HG03108 (cell line): ENCODE measurements around the gene SEPTIN10.
"Not testable (repeated sequence)": the region's sequence is repeated elsewhere in the genome, so short reads cannot be mapped to it uniquely, and the experiment has no call there.

ENCODE experiments used
- ATAC-seq: cut with Tn5 transposase; IDR thresholded peaks from one replicate; pipeline ENCODE4 v1.9.1; 2021; ENCODE audit warnings: moderate library complexity; ENCODE audit not compliant: unreplicated experiment

SEPTIN10 gene

GRCh38 chr2:109607766-109608165, 6.0 kb downstream of the SEPTIN10 start:
- ATAC-seq = no peak

GRCh38 chr2:109604597-109604996, 9.2 kb downstream of the SEPTIN10 start:
- no peak for ATAC-seq

- ATAC-seq = no peak
These were observed 11.1 kb downstream of the SEPTIN10 start for GRCh38 chr2:109602617-109603188.

- no peak for ATAC-seq
These were observed 12.0 kb downstream of the SEPTIN10 start for GRCh38 chr2:109601783-109602182.

- ATAC-seq = no peak
These were observed 16.5 kb downstream of the SEPTIN10 start for GRCh38 chr2:109597283-109597682.

- ATAC-seq = no peak
These were observed 18.1 kb downstream of the SEPTIN10 start for GRCh38 chr2:109595644-109596043.

GRCh38 chr2:109594246-109594885, 19.4 kb downstream of the SEPTIN10 start:
- no peak for ATAC-seq

GRCh38 chr2:109592905-109593304, 20.9 kb downstream of the SEPTIN10 start:
- ATAC-seq = no peak

GRCh38 chr2:109591206-109591605, 22.6 kb downstream of the SEPTIN10 start:
- no peak for ATAC-seq

GRCh38 chr2:109586687-109587086, 27.1 kb downstream of the SEPTIN10 start:
- no peak for ATAC-seq

GRCh38 chr2:109582928-109583895, 30.6 kb downstream of the SEPTIN10 start:
- no peak for ATAC-seq

GRCh38 chr2:109577630-109578029, 36.1 kb downstream of the SEPTIN10 start:
- not testable (repeated sequence) for ATAC-seq

GRCh38 chr2:109575373-109575772, 38.4 kb downstream of the SEPTIN10 start:
- ATAC-seq = no peak

GRCh38 chr2:109563980-109564550, 49.7 kb downstream of the SEPTIN10 start:
- ATAC-seq = no peak

GRCh38 chr2:109563288-109563687, 50.5 kb downstream of the SEPTIN10 start:
- ATAC-seq = no peak

- no peak for ATAC-seq
These were observed 51.3 kb downstream of the SEPTIN10 start for GRCh38 chr2:109562421-109562820.

- ATAC-seq = no peak
These were observed 53.5 kb downstream of the SEPTIN10 start for GRCh38 chr2:109560265-109560664.

- no peak for ATAC-seq
These were observed 55.5 kb downstream of the SEPTIN10 start for GRCh38 chr2:109558076-109558882.

- no peak for ATAC-seq
These were observed 56.5 kb downstream of the SEPTIN10 start for GRCh38 chr2:109557309-109557708.

- ATAC-seq = no peak
These were observed 58.3 kb downstream of the SEPTIN10 start for GRCh38 chr2:109555346-109555900.
